Psoas muscle (tissue), 8 donors: ENCODE data around the gene ME1. TPM values are rescaled to one million over a fixed set of nuclear protein-coding genes. Genes with fewer than 3 reads are reported as not detected.
"Not testable (repeated sequence)": the region's sequence is repeated elsewhere in the genome, so short reads cannot be mapped to it uniquely, and the experiment has no call there.

Experiments used
- ATAC-seq, 4 donors: fragments of 200-7000 bp; cut with Tn5 transposase; one replicate each; pipeline ENCODE4 v1.9.1; 2020; ENCODE audit warnings: moderate library complexity in 3 of 4, mild to moderate bottlenecking in 2 of 4
- DNase-seq, 2 donors: peaks; one replicate each; pipeline ENCODE4 v3.0.0-alpha.2; 2020
- H3K27ac ChIP-seq: fragments of 200-600 bp; one replicate; pipeline ENCODE4 v1.8.0; 2022
- H3K27me3 ChIP-seq, 3 donors: fragments of 200-600 bp in 1 of 3; one replicate each; pipeline versions ENCODE4 v1.6.1 to v1.8.0; 2013 to 2022; ENCODE audit warnings: low read length in 2 of 3, mild to moderate bottlenecking in 2 of 3, moderate library complexity in 1 of 3; ENCODE audit not compliant: insufficient read depth in 3 of 3
- H3K36me3 ChIP-seq, 2 donors: fragments of 200-600 bp in 1 of 2; one replicate each; pipeline versions ENCODE4 v1.6.1 to v1.8.0; 2013 to 2022; ENCODE audit warnings: low read depth in 1 of 2, mild to moderate bottlenecking in 1 of 2, moderate library complexity in 1 of 2; ENCODE audit not compliant: insufficient read depth in 1 of 2
- H3K4me1 ChIP-seq: fragments of 200-600 bp; one replicate; pipeline ENCODE4 v1.8.0; 2022
- H3K4me3 ChIP-seq: fragments of 200-600 bp; one replicate; pipeline ENCODE4 v1.8.0; 2022; ENCODE audit warnings: mild to moderate bottlenecking
- H3K9me3 ChIP-seq: fragments of 200-600 bp; one replicate; pipeline ENCODE4 v1.8.0; 2022
- WGBS, 3 donors: extraction: QIAGEN DNeasy Blood & Tissue Kit; methylation state at CpG; one replicate each; pipeline versions ENCODE4 v1.1.6 to v1.1.7; 2013; 5-methylcytosine and 5-hydroxymethylcytosine counted together
- intact Hi-C, 2 donors: fragments of 100-400 bp; cut with DNase I; formaldehyde crosslinking; loops; one replicate each; pipeline versions ENCODE4 v1.11.0 to v1.14.2; 2022
- polyA plus RNA-seq, 3 donors: library from polyadenylated mRNA; stranded (reverse); fragments of 200-250 nt; gene quantifications; one replicate each; pipeline ENCODE4 v1.2.3, GENCODE V29; 2013
- total RNA-seq, 4 donors: library from RNA; stranded (reverse); fragmentation: NEBNext Ultra II Directional in 2 of 4; extraction: Animal tissue kit (Norgen Biotek cat#: 25700) in 2 of 4; gene quantifications; one replicate each; pipeline versions ENCODE4 v1.2.1 to v1.2.4, GENCODE V29; 2021 to 2023
- TF ChIP-seq, protein P1 (sequence below): fragments of 200-600 bp; IDR thresholded peaks from one replicate; pipeline ENCODE4 v1.8.0; 2022; ENCODE audit warnings: antibody characterized with exemption
- donor health status: healthy with polysubstance abuse.
- donor health status: DM: no; HTN: no; CAD: no; lungs with moderate emphysema.
- donor health status: Bipolar disorder and iron deficiency.
- donor health status: healthy.
- donor health status: DM: yes; HTN: yes; CAD: no.
- donor health status: DM: no; HTN: no; CAD: no.
- donor health status: DM: no; HTN: no; CAD: no.
- donor health status: DM: yes; HTN: yes; CAD: no.

Gene ME1
- total and polyA plus RNA-seq, 7 donors = 13.5 to 52.2 (median 33.2) TPM

DNA sequence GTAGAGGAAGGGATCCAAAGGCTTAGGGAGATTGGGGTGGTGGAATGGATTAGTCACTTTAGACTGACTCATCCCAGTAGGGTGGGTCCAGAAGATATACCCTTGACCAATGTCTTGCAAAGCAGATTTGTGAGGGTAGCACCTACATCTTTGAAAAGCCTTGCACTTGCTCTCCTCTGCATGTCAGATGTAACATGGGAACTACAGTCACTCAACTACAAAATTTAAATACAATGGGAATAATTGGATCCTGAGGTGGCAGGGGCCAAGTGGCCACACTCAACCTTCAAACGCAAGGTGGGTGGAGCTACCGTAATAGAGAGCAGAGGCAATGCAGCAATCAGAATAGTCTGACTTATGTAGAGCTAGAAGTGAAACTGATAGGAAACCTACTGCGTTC, 71.2 kb downstream of the ME1 start:
- no peak overlapping the region for H3K27ac ChIP-seq
- no peak overlapping the region for H3K4me3 ChIP-seq
- ATAC-seq (no peak), DNase-seq (no peak)
- no peaks in the 10 kb centered on the region for H3K36me3 ChIP-seq
- H3K9me3 ChIP-seq = peaks cover 3% of the 10 kb centered on the region
- TF ChIP-seq, protein P1, sequence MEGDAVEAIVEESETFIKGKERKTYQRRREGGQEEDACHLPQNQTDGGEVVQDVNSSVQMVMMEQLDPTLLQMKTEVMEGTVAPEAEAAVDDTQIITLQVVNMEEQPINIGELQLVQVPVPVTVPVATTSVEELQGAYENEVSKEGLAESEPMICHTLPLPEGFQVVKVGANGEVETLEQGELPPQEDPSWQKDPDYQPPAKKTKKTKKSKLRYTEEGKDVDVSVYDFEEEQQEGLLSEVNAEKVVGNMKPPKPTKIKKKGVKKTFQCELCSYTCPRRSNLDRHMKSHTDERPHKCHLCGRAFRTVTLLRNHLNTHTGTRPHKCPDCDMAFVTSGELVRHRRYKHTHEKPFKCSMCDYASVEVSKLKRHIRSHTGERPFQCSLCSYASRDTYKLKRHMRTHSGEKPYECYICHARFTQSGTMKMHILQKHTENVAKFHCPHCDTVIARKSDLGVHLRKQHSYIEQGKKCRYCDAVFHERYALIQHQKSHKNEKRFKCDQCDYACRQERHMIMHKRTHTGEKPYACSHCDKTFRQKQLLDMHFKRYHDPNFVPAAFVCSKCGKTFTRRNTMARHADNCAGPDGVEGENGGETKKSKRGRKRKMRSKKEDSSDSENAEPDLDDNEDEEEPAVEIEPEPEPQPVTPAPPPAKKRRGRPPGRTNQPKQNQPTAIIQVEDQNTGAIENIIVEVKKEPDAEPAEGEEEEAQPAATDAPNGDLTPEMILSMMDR = no peak
- 81 to 99% (median 95%) methylated on average over 3 of the region's 3 CpGs for WGBS, 3 donors
- H3K4me1 ChIP-seq = no peaks in the 10 kb centered on the region
- intact Hi-C loops = no loop called here
- H3K27me3 ChIP-seq = no peaks in the 10 kb centered on the region

DNA sequence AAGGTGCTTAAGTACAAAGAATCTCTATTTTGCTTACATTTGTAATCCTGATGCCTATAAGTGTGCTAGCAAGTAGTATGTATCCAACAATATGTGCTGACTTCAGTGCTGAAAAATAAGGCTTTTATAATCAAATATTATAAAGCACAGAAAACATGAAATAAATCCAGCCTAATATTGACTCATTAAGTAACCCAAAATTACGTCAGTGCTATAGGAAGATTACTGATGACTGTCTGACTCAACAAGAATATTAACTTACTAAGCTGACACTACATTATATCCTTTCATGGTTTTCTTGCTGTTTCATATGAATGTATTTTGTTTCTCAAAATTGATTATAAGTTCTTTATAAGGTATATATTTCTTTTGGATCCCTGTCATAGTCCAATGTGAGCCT, 76.1 kb downstream of the ME1 start:
- Histone ChIP-seq H3K9me3 (peaks cover 2% of the 10 kb centered on the region), H3K27me3 (no peaks in the 10 kb centered on the region), H3K27ac (no peak overlapping the region), H3K36me3 (peaks cover 0 to 15% of the 10 kb centered on the region in 2 donors), H3K4me3 (no peak overlapping the region), H3K4me1 (no peaks in the 10 kb centered on the region)
- WGBS, 3 donors = 83 to 100% (median 91%) methylated on average over 1 of the region's 1 CpG
- ATAC-seq (no peak), DNase-seq (no peak)
- intact Hi-C loops = no loop called here
- TF ChIP-seq, protein P1 = no peak

DNA sequence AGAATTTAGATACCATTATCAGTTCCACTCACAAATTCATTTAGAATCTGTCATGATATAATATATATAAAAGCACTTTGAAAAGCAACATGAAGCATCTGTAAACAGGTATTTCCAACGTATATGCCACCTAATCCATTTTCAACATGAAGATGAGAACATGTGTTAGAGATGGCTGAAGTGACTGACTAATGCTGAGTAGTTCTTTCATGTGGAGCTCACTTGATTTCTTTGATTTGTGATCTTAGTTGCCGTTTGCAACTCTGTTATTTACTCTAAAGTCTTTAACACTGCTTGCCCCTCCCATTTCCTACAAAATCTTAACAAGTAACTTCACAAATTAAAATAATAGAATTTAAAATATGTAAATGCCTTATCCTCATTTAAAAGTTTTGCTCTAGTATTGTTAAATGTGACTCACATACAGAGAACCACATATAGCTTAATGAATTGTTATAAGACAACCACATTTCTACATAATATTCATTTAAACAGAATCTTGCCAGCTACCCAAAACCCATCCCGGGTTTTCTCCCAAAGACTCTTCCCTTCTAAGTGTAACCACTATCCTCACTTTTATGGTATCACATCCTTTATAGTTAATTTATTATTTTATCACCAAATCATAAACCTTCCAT, 78.3 kb downstream of the ME1 start:
- 66 to 78% (median 73%) methylated on average over 3 of the region's 3 CpGs for WGBS, 3 donors
- ATAC-seq (no peak), DNase-seq (no peak)
- H3K27me3 ChIP-seq = no peaks in the 10 kb centered on the region
- H3K4me3 ChIP-seq = no peak overlapping the region
- H3K27ac ChIP-seq = no peak overlapping the region
- peaks cover 0 to 15% of the 10 kb centered on the region in 2 donors for H3K36me3 ChIP-seq
- no peaks in the 10 kb centered on the region for H3K9me3 ChIP-seq
- no peaks in the 10 kb centered on the region for H3K4me1 ChIP-seq
- intact Hi-C loops = no loop called here
- TF ChIP-seq, protein P1 = no peak

DNA sequence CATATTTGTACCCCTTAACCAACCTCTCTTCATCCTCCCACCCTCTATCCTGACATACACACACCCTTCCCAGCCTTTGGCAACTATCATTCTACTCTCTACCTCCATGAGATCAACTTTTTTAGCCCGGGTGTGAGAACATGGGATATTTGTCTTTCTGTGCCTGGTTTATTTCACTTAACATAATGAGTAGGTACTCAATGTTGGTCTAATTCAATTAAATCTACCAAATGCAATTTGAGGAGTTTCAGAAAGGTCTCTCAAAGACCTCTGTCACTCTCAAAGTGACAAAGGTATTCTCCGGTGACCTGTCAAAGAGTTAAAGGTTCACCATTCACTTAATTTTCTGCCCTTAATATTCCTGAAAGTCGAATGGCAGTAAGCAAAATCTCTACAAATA, 87.7 kb downstream of the ME1 start:
- Histone ChIP-seq H3K36me3 (peaks cover 0 to 20% of the 10 kb centered on the region in 2 donors), H3K27ac (no peak overlapping the region), H3K4me1 (no peaks in the 10 kb centered on the region), H3K9me3 (peaks cover 4% of the 10 kb centered on the region), H3K27me3 (no peaks in the 10 kb centered on the region), H3K4me3 (no peak overlapping the region)
- intact Hi-C loops = no loop called here
- WGBS, 3 donors = 81 to 89% (median 86%) methylated on average over 3 of the region's 3 CpGs
- DNase-seq (no peak), ATAC-seq (no peak)
- TF ChIP-seq, protein P1 = no peak

DNA sequence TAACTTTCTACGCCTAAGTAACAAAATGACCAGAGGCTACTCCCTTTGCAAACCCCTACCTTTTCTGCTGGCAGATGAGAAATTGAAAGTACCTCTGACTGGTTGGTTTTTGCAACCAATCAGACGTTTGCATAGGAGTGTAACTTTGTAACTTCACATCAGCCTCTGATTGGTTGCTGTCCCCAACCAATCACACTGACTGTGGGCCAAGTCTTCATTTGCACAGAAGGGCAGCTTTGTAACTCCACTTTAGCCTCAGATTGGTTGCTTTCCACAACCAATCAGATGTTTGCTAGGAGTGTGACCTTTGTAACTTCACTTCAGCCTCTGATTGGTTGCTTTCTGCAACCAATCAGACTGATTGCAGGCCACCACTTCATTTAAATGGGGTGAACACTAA, 89.1 kb downstream of the ME1 start:
- 79 to 93% (median 79%) methylated on average over 2 of the region's 2 CpGs for WGBS, 3 donors
- Histone ChIP-seq H3K27ac (no peak overlapping the region), H3K4me3 (no peak overlapping the region), H3K27me3 (no peaks in the 10 kb centered on the region), H3K9me3 (peaks cover 4% of the 10 kb centered on the region), H3K36me3 (peaks cover 0 to 20% of the 10 kb centered on the region in 2 donors), H3K4me1 (no peaks in the 10 kb centered on the region)
- DNase-seq (no peak), ATAC-seq (no peak)
- intact Hi-C loops = no loop called here
- TF ChIP-seq, protein P1 = no peak

DNA sequence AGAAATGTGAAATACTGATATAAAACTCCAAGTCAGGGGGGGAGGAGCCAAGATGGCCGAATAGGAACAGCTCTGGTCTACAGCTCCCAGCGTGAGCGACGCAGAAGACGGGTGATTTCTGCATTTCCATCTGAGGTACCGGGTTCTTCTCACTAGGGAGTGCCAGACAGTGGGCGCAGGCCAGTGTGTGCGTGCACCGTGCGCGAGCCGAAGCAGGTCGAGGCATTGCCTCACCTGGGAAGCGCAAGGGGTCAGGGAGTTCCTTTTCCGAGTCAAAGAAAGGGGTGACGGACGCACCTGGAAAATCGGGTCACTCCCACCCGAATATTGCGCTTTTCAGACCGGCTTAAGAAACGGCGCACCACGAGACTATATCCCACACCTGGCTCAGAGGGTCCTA, 96.9 kb downstream of the ME1 start:
- H3K9me3 ChIP-seq, DNase-seq, H3K27ac ChIP-seq, intact Hi-C loops, ATAC-seq, H3K4me1 ChIP-seq, H3K27me3 ChIP-seq, H3K36me3 ChIP-seq: not testable (repeated sequence)
- peak overlapping the region; percentile 1 for H3K4me3 ChIP-seq
- 92 to 97% (median 93%) methylated on average over 12 to 15 of the region's 24 CpGs for WGBS, 3 donors
